NCI-H146 treated with DMSO at 0.1 percent for 48 hours (cell line): ENCODE measurements around the gene GADL1.

ENCODE experiments used
- DNase-seq: peaks from one replicate; lab custom pipeline; 2025; ENCODE audit not compliant: unreplicated experiment; lab: John Stamatoyannopoulos, UW

Gene GADL1

DNA sequence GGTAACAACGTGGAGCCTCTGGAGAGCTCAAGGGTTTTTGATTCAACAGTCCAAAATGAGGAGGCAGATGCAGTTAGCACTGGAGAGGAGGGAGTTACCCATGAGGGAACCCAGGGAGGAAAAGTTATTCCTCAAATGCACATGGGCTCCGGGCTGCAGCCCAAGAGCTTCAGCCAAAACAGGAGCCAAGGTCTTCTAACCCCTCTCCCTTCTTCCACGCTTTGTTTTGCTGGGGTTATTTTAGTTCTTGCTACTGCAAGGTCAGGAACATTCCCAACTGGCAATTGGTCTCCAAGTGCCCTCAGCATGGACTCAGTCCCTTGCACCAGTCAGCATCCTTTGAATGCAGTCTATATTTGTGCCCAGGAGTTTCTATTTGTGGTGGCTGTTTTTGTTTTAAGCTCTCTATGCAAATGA is 198.1 kb downstream of the GADL1 start:
- DNase-seq = no peak

DNA sequence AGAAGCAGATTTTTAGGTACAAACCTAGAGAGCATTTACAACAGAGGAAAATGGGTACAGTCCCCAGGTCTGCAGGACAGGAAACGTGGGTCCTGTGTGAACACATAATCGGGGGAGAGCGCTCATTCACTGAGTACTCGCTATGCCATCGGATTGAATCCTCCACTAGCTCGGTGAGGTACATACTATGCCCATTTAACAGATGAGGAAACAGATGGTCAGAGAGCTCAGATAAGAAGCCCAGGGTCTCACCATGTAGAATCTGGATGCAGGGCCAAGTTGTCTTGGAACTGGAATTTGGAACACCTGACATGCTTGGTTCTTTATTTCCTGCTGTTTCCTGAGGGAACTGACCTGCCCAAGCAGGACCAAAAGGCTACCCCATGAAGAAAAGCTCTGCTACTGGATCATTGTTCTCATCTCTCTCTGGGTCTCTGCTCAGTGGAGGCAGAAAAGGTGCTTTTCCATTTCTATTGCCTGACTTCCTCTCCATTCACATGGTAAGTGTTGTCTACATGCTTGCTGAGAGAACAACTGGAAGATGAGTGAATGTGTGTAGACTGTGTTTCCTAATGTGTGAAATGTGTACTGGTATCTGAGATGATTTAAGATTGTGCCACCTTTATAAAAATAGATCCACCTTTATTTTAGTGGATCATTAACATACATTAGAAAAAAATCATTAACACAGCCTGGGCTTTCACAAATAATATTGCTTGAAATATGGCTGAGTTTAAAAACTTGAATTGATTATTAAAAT is 199.0 kb downstream of the GADL1 start:
- no peak for DNase-seq

DNA sequence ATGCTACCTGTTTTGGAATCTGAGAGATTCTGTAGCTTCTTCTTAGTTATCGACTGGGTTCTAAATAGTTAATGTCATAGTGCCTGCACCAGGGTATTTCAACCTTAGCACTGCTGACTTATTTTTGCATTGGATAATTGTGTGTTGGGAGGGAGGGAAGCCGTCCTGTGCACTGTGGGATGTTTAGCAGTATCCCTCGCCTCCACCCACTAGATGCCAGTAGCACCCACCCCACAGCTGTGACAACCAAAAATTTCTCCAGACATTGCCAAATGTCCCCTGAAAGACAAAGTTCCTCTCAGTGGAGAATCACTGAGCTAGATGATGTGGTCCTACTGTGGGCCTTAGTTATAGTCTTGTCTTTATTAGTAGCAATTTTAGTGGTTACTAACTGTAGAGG is 199.8 kb downstream of the GADL1 start:
- DNase-seq = no peak

- DNase-seq = no peak
These were observed 200.3 kb downstream of the GADL1 start for GRCh38 chr3:30694148-30694547.

DNA sequence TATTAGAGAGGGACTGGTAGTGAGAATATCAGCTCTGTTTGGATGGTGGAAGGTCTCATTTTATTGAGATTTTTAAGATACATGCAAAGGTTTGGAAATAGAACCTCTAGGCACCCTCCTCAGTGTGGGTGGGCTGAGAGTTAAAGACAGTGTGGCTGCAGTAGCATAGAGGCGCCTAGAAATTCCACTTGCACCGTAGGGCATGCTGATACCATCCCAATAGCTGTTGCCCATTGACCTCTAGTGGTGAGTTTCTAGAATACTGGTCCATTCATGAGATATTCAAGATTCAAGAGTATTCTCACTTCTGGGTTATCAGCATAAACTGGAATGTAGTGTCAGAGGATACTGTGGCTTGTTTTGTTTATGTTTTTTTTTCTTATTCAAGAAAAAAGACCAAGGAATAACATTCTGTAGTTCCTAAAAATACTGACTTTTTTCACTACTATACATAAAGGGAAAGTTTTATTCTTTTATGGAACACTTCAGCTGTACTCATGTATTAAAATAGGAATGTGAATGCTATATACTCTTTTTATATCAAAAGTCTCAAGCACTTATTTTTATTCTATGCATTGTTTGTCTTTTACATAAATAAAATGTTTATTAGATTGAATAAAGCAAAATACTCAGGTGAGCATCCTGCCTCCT is 200.9 kb downstream of the GADL1 start:
- peak; percentile 38 for DNase-seq

GRCh38 chr3:30692498-30693130 is 201.8 kb downstream of the GADL1 start:
- no peak for DNase-seq

GRCh38 chr3:30691944-30692343 is 202.5 kb downstream of the GADL1 start:
- no peak for DNase-seq

DNA sequence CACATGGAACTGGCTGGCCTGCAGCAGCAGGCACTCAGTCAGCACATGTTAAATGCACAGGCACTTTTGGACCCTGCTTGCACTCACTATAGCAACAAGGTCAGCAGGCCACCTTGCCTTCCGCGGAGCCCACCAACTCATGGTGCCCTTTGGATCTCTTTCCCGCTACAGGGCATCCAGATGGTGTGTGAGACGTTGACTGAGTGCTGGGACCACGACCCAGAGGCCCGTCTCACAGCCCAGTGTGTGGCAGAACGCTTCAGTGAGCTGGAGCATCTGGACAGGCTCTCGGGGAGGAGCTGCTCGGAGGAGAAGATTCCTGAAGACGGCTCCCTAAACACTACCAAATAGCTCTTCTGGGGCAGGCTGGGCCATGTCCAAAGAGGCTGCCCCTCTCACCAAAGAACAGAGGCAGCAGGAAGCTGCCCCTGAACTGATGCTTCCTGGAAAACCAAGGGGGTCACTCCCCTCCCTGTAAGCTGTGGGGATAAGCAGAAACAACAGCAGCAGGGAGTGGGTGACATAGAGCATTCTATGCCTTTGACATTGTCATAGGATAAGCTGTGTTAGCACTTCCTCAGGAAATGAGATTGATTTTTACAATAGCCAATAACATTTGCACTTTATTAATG is 203.1 kb downstream of the GADL1 start:
- no peak for DNase-seq

- DNase-seq = no peak
These were observed 204.3 kb downstream of the GADL1 start for GRCh38 chr3:30690199-30690598.

GRCh38 chr3:30688776-30689641 is 205.5 kb downstream of the GADL1 start:
- peak; percentile 14 for DNase-seq

- no peak for DNase-seq
These were observed 206.4 kb downstream of the GADL1 start for GRCh38 chr3:30687930-30688570.

- DNase-seq = no peak
These were observed 207.7 kb downstream of the GADL1 start for GRCh38 chr3:30686799-30687198.

DNA sequence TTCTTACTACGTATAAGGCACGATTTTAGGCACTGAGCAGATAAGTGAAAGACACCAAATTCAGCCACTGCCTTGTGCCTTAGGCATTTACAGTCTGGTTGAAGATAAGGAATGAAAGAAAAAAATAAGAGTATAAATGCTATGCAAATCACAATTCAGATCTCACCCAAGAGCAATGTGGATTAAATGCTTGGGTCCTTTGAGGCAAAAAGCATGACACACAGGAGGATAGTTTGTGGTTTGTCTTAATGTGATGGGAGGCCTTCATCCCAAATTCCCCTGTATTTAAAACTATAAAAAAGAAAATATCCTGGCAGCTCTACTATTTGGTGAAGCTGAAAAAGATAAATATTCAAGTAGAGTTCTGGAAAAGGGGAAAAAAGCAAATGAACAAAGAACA is 208.3 kb downstream of the GADL1 start:
- no peak for DNase-seq

GRCh38 chr3:30685267-30685667 is 209.2 kb downstream of the GADL1 start:
- no peak for DNase-seq

DNA sequence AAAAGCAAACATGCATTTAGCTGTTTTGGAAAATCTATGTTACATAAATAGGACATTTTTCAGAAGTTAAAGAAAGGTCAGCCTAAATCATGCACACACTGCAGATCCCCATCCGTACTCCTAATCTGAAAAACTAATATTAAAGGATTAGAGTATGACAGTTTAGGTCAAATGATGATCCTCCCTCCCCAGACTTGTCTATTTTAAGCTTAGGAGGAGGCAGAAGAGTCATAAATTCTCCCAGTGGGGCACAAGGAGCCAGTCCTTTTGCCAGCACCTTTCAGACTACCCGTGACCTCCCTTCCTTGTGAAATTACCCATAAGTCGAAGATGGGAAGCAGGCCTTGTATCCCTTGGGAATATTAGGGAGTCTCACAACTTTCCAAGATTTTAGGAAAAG is 210.1 kb downstream of the GADL1 start:
- DNase-seq = no peak

DNA sequence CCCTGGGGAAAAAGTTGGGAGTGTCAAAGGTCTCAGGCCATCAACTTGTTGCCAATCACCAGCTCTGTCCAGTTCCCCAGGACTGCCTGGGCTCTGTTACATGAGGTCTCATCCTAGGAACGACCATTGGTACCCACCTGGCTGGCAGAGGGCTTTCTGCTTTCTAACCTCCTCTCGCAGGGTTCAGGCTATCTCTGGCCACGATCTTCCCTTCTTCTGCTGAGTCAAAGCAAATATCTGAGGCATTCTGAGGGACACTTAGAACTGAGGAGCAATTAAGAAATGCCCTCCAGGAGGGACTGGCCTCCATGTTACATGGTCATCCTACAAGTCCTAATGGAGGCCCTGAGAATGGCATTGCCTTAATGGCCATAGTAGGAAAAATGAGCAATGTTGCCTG is 210.7 kb downstream of the GADL1 start:
- no peak for DNase-seq

GRCh38 chr3:30682434-30683155 is 211.9 kb downstream of the GADL1 start:
- no peak for DNase-seq

GRCh38 chr3:30681649-30682211 is 212.7 kb downstream of the GADL1 start:
- DNase-seq = no peak
